Breast epithelium (tissue), 3 donors: Measurements from ENCODE around the gene CELF5.

Experiments
- CTCF ChIP-seq, 3 donors: fragments of 450-650 bp; IDR thresholded peaks; one replicate each; pipeline ENCODE4 v1.5.1; 2016 to 2017; ENCODE audit warnings: antibody characterized with exemption in 3 of 3, mild to moderate bottlenecking in 3 of 3, moderate library complexity in 3 of 3
- POLR2A ChIP-seq: fragments of 450-650 bp; IDR thresholded peaks from one replicate; pipeline ENCODE4 v1.6.1; 2016; ENCODE audit warnings: antibody characterized with exemption, mild to moderate bottlenecking, moderate library complexity
- POLR2AphosphoS5 ChIP-seq, 3 donors: sonication (generic); formaldehyde crosslinking; IDR thresholded peaks; one replicate each; pipeline ENCODE4 v1.6.1; 2017; ENCODE audit warnings: antibody characterized with exemption in 3 of 3

GRCh38 chr19:3192228-3192635 lies 32.2 kb upstream of the CELF5 start:
- TF ChIP-seq CTCF (IDR thresholded peaks at IDR 0.05) (no peak), POLR2A (no peak), POLR2AphosphoS5 (IDR thresholded peaks at IDR 0.05) (no peak)
